ENCODE data around the gene GASK1B.

GASK1B gene

DNA sequence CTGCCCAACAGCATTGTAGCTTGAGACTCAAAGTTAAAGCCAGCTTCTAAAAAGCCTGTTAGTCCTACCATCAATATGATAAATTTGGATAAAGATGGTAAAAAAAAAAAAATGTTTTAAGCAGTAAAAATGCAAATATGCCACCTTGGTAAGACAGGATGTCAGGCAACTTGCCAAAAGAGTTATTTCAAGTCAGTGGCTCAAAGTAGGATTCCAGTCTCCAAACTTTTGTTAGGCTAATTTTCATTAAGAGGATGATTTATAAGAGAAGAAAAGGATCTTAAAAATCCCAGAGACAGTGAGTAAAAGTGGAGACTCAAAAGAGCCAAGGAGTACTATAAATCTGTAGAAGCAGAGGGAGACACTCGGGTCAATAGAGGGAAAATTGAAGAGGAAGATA lies 47.5 kb downstream of the GASK1B start:
- H3K27me3 ChIP-seq (replicated peaks; ENCODE audit: control insufficient read depth, insufficient read depth, low read length, poor library complexity, severe bottlenecking) = no peaks in the 10 kb centered on the region
- no peak overlapping the region for H3K27ac ChIP-seq (ENCODE audit: insufficient read depth, low read length, poor library complexity, severe bottlenecking)
- H3K36me3 ChIP-seq (ENCODE audit: control insufficient read depth, insufficient read depth, low read length) = no peaks in the 10 kb centered on the region
- no peak overlapping the region for H3K4me3 ChIP-seq (ENCODE audit: insufficient read depth, low read depth, low read length, poor library complexity, severe bottlenecking)
- H3K9me3 ChIP-seq (ENCODE audit: control insufficient read depth, low read length) = no peaks in the 10 kb centered on the region
- no peak for DNase-seq
- H3K4me1 ChIP-seq (ENCODE audit: control insufficient read depth, insufficient read depth, low read length, poor library complexity, severe bottlenecking) = no peaks in the 10 kb centered on the region

All from effector memory CD4-positive, alpha-beta T cell (primary cell).